ENCODE measurements around the gene TWF2.

Gene TWF2

DNA sequence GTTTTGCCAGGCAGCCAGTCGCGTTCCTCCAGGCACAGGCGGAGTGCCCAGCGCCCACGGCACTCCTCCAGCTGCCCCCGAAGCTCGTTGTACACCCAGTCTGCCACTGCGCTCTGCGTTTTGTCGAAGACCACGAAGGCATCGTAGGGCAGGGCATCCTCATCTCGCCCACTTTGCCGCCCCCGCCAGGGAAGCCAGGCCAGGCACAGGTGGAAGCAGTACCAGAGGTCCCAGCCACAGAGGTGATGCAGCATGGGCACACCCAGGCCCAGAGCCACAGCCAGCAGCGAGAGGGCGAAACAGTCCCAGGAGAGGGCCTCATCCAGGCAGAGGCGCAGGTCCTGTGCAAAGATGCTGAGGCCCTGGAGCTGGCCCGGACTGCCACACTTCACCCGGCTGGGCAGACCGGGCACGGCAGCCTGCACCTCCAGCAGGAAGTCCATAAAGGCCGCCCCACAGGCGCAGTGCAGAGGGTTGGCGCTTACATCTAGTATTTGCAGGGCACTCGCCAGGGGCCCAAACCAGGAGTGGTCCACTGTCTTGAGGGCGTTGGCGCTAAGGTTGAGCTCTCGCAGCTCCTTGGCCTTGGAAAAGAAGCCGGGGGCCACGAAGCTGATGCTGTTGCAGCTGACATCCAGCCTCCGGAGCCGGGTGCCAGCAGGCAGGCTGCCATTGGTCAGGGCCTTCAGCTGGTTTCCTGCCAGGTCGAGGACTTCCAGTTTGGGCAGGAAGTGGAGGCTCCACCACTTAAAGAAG is 17.2 kb downstream of the TWF2 start:
- DNase-seq, result peak; percentile 86

DNA sequence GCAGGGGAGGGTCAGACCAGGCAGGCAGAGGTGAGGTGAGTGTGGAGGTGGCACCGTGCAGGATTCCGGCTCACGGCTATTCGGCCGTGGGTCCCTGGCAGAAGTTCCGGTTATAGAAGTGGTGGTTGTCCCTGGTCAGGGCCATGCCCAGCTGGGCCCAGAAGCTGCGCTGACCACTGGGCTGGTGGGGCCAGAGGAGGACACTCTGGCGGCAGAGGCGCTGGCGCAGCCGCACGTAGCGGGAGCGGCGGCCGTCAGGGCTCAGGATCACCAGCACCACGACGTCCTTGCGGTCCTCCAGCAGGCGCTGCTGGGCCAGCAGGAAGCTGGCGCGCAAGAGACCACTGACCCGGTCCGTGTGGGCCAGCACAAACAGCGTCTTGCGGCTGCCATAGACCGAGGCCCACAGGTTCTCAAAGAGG is 17.8 kb downstream of the TWF2 start:
- DNase-seq, result no peak

DNA sequence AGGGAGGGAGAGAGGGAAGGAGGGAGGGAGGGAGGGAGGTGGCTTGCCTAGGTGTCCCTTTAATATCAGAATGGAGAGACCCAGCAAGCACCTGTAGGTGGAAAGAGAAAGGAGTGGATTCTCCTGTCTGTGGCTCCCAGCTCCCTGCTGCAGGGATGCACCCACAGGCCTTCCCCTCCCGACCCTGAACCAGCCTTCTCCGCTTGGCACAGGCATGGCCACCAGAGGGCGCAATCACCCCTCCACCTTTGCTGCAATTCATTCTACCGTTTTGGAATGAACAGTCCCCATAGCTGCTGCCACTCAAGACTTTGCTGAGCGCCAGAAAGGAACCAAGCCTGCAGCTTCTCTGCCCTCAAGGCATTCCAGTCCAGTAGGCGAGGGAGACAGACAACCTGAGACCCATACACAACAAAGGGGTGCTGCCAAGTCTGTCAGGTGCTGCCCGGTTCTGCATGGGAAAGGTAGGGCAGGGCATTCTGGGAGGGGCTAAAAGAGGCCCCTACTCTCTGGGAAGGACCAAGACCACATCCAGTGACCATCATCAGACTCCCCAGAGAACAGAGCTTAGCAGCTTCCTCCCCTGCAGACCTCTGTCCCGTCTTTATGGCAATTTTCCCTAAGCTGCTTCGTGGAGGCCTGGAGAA is 18.5 kb downstream of the TWF2 start:
- DNase-seq, result peak; percentile 95

DNA sequence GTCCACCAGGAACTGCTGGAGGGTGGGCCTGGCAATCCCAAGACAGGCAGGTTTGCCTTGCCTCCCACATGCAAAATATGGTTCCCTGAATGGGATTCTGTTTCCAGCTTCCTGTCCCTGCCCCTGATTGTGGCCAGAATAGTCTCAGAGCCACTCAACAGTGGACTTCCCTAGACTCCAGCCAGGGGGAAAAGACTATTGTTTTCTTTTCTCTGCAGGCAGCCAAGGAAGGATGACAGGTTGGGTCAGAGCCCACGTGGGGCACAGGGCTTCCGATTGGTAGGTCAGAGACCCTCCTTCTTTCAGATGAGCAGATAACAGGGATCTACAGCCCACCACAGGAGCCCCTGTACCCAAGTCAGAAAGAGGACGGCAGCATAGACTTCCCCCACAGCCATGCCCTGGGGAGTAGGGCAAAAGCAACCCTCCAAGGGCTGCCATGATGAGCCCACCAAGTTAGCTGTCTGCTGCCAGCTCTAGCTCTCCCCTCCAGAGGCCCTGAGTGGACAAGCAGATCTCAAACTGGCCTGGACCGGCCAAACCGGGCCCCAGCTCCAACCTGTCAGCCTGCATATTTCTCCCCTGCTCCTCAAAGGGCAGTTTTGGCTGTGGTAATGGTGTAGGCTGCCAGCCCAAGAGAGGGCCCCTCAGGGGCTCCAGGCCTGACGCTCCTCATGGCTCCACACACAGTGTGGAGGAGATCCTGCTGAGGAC is 19.9 kb downstream of the TWF2 start:
- DNase-seq, result no peak

DNA sequence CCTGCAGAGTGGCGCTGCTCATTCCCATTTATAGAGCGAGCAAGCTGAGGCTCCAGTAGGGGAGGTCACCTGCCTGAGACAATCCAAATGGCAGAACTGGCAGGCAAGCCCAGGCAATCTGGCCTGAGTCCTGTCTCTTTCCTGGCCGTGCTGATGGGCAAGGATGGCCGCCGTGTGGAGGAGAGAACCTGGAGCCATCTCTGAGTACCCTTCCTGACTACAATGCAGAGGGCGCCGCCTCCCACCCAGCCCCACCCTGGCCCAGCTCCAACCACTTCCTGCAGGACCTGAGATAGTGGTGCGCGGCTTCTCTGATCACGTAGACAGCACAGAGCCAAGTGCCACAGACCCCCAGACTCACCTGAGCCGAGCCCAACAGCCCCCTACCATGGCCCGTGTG is 20.5 kb downstream of the TWF2 start:
- DNase-seq, result peak; percentile 71

DNA sequence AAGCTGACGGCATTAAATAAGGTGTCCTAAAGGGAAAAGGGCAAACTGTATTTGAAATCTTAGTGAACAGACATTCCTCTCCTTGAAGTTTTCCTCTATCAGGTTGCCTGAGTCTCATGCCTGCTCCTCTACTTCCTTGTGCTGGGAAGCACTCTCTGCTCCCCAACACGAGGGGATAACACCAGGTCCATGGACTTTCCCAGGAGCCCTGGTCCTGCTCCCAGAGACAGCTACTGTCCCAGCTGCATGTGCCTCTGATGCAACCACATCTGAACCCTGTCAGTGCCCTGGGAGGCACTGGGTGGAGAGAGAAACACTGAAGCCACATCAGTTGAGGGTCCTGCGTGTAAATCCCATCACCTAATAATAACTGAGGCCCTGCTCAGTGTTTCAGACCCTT is 20.9 kb downstream of the TWF2 start:
- no peak for DNase-seq

DNA sequence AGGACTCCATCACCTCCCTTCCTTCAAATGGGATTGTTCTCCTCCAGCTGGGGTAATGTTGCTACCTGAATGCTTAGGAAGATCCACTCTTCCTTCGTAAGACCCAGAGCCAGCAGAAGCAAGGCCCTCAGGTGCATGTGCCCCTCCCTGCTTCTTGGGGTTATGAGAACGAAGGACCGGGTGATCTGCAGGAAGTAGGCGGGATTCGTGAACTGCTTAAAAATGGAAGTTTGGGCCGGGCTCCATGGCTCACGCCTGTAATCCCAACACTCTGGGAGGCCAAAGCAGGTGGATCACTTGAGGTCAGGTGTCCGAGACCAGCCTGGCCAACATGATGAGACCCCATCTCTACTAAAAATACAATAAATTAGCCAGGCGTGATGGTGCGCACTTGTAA is 21.6 kb downstream of the TWF2 start:
- DNase-seq, result peak; percentile 74

DNA sequence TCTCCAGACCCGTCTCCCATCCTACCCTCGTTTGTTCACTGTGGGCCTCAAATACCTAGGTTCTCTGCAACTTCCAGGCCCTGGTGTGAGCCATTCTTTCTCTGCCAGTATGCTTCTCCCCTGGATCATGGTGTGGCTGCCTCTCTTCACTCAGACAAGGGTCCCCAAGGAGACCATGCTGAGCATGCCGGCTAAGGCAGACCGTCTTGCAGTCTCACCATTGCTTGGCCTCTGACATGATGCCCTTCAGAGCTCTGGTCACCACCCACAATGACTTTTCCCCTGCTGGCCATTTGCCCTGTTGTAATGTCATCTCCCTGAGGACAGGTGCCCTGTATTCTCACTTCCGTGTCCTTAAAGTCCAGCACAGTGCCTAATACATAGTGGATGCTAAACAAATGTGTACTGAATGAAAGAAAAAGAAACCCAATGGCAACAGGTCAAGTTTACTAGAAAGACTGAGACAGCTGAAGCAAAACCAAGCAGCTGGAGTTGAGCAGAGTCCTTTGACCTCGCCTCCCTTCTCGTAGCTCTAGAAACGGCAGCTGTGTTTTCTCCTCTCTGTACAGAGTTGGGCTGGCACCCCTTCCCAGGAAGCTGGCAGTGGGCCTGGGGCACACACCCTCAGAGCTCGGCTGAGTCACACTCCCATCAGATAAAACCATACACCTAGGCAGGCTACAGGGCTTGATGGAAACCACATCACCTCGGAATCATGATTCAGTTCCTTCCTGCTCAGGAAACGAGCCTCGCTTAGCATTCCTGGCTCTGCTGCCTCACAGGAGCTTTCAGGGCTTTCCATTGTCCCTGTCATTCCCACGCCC is 22.2 kb downstream of the TWF2 start:
- DNase-seq, result peak; percentile 86

DNA sequence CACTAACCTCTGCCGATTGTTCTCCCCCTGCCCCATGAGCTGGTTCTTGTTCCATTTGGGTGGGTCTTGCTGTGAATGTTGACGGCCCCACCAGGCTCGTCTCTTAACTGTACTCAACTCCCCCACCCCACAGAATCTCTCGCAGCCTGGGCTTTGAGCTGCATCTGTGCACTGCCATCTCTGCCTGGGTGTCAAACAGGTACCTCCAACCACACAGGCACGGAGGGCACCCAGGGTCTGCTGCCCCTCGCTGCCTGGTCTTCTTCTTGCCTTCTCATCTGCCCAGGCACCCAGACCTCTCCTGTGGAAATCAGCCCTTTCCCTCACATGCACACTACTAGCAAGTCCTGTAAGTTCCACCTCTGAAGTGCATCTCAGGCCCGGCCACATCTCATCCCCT is 23.6 kb downstream of the TWF2 start:
- no peak for DNase-seq

DNA sequence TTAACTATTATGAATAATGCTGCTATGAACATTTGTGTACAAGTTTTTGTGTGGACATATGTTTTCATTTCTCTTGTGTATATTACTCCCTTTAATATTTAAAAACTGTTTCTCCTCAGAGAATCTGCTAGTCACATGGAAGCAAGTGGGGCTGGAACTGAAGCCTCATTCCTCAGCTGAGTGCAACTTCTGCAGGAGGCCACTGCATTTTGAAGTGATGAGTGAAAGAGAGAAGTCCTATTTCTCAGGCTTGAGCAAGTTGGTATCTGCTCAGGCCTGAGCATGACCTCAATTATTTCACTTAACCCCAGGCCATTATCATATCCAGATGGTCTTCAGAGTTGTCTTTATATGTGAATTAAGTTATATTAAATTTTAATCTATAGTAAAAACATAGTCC is 25.1 kb downstream of the TWF2 start:
- DNase-seq, result no peak

DNA sequence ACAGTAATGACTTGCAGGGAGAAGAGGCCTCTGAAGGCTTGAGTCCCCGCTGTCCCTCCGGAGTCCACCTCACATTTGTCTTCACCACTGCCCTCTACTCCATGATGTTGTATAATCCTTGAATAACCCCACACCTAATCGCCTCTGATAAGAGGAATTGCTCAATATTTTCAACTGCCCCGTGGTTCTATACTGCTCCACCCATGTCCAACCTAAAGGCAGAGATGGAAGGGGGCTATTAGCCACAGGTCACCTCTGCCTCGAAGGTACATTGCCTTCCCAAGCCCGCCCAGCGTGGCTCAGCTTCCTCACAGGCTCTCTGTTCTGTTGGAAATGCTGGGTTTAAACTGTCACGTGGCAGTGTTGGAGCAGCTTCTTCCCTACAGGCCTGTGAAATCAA is 26.0 kb downstream of the TWF2 start:
- no peak for DNase-seq

DNA sequence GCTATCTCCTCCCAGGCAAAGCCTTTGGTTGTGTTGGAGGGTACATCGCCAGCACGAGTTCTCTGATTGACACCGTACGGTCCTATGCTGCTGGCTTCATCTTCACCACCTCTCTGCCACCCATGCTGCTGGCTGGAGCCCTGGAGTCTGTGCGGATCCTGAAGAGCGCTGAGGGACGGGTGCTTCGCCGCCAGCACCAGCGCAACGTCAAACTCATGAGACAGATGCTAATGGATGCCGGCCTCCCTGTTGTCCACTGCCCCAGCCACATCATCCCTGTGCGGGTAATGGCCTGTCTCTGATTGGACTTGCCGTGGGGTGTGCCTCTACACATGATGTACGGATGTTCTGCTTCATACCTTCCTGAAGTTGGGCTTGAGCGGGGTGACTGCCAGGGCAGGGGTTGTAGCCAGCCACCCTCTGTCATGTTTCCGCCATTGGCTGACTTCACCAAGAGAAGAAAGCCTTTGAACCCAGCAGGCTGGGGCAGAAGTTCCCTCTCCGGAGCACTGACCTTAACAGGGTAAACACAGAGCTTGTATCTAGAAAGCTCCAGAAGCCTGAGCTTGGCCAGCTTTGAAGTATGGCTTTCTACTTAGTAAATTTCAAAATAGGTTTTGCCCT is 27.6 kb downstream of the TWF2 start:
- DNase-seq, result no peak

DNA sequence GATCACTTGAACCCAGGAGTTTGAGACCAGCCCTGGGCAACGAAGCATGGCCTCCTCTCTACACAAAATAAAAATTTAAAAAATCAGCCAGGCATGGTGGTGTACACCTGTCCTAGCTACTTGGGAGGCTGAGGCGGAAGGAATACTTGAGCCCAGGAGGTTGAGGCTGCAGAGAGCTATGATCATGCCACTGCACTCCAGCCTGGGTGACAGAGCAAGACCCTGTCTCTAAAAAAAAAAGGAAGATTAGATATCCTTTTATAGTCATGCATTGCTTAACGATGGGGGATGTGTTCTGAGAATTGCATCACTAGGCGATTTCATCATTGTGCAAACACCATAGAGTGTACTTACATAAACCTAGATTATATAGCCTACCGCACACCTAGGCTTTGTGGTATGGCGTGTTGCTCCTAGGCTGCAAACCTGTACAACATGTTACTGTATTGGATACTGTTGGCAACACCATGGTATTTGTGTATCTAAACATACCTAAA is 28.4 kb downstream of the TWF2 start:
- no peak for DNase-seq

DNA sequence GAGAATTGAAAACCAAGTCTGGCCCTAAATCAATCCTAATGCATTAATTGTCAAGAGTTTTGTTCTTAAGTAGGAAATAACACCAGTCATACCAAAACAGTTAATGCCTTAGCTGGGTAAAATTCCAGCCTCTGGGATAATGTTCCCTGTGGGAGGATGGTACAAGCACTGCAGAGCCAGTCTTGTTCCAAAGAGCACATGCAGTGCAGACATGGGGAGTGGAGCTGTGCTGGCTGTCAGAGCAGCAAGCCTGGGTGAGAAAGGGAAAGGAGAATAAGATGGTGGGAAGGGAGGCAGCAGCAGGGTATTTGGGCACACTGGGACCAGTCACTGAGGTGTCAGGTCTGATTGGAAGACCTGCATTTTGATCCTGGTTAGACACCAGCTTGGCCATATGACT is 28.9 kb downstream of the TWF2 start:
- no peak for DNase-seq

DNA sequence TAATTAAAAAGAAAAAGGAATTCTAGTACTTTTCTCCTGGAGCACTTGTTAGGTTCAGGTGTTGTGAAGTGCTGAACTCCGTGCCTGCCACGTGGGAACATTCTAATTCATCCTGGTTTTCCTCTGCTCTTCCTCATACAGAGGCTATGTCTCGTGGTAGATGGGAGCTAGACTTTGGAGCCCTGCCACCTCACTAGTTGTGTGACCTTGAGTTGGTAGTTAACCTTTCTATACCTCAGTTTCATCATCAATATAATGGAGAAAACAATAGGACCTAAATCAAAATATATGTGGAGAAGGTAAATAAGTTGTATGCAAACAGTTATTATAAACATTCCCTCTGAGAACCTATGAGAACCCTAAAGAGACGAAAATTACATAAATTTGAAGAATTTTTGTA is 30.4 kb downstream of the TWF2 start:
- DNase-seq, result no peak

DNA sequence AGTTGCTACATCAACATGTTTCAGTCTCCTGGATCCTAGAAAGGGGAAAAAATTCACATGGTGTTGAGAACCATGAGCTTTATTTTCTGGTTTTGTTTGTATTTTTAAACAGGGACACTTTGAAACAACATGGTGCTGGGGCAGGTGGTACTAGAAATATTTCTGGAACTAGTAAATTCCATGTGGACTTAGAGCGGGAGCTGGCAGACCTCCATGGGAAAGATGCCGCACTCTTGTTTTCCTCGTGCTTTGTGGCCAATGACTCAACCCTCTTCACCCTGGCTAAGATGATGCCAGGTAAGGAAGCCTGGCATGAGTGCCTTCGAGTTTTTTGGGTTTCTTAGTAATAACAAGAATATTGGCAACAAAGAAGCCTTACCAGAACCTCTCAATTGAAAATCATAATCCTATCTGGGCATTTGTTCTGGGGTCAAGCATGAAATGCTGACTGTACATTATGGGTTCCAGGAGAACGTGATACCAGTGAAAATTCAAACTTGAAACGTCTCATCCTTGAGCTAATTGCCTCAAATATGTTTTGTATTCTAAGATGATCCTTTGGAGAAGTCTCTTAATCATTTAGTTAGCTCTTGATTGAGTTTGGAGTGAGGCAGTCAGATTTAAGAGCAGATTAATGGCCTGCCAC is 33.1 kb downstream of the TWF2 start:
- no peak for DNase-seq

DNA sequence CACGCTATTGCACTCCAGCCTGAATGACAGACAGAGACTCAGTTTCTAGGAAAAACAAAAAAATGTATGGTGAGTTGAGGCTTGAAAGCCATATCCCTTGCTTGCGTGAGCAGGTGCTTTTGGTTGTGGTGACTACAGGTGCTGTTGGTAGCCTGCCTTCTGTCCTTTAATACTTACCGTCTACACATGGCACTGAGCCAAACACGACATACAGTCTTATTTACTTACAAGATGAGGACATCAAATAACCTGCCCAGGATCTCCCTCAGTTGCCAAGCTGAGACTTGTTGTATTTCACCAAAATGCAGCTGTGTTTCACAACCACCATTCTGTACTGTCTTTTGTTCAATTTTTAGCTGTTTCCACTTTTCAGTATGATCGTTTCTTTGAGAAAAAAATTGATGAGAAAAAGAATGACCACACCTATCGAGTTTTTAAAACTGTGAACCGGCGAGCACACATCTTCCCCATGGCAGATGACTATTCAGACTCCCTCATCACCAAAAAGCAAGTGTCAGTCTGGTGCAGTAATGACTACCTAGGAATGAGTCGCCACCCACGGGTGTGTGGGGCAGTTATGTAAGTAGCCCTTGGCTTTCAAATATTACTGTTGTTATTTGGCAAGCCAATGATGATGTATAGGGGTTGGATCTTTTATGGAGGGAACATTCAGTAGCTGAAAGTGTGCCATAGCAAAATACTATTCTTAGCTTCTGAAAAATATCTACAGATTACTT is 34.5 kb downstream of the TWF2 start:
- DNase-seq, result no peak

DNA sequence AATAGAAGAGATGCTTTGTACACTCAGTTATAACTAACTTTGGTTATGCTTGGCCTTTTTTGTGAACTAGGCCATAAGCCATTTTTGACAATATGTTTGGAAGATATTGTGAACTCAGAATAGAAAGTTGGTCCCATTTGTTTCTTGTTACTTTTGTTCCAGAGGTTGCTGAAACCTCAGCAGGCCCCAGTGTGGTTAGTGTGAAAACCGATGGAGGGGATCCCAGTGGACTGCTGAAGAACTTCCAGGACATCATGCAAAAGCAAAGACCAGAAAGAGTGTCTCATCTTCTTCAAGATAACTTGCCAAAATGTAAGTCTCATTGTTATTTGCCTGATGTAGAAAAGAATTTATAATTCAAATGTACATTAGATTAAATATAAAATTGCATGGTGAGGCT is 35.3 kb downstream of the TWF2 start:
- no peak for DNase-seq

DNA sequence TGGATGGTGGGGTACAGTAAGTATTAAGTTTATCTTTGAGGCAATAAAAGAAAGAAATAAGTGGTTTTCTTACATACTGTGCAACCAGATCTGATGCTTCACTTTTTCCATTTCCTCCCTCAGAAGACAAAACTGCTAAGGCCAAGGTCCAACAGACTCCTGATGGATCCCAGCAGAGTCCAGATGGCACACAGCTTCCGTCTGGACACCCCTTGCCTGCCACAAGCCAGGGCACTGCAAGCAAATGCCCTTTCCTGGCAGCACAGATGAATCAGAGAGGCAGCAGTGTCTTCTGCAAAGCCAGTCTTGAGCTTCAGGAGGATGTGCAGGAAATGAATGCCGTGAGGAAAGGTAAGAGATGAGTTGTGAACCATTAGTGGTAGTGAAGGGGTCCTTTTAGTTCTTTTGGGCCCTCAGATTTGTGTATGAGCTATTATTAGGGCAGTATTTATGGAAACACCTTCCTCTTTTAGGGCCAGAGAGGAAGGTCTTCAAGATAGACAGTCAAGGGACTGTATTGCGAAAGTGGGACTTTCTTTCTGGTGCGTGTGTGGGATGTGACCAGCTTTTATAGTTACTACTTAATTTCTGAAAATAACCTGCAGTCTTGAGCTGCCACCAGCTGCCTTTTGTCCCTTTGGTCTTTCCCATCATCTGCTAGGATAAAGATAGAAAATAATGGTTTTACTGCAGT is 36.4 kb downstream of the TWF2 start:
- DNase-seq, result no peak

DNA sequence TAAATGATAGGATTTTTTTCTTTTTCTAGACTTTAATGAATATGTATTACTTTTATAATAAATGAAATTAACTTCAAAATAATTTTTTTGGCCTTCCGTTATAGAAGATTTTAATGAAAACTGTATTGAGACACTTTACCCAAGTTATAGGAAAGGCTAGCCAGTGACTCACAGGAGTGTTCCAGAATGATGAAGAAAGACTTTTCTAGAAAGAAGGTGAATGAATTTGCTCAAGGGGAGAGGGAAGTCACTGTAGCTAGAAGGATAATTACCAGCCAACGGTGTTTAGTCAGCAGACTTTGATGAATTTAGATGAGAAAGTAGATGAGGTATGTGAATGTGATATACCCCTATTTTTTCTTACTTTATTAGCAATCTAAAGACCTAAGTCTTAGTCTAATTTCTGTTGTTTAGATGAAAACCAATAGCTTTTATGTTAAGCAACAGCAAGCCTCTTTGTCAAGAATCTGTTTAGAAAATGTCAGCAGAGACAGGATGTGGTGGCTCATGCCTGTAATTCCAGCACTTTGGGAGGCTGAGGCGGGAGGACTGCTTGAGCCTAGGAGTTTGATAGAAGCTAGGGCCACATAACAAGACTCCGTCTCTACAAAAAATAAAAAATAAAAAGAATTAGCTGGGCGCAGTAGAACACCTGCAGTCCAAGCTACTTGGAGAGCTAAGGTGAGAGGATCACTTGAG is 37.8 kb downstream of the TWF2 start:
- DNase-seq, result no peak
